HG02642 (cell line): ENCODE data around the gene ZNF490.
"Not testable (repeated sequence)": the region's sequence is repeated elsewhere in the genome, so short reads cannot be mapped to it uniquely, and the experiment has no call there.

Experiments
- ATAC-seq: cut with Tn5 transposase; IDR thresholded peaks from one replicate; pipeline ENCODE4 v1.9.1; 2021; ENCODE audit warnings: mild to moderate bottlenecking; ENCODE audit not compliant: unreplicated experiment, poor library complexity

ZNF490 gene

DNA sequence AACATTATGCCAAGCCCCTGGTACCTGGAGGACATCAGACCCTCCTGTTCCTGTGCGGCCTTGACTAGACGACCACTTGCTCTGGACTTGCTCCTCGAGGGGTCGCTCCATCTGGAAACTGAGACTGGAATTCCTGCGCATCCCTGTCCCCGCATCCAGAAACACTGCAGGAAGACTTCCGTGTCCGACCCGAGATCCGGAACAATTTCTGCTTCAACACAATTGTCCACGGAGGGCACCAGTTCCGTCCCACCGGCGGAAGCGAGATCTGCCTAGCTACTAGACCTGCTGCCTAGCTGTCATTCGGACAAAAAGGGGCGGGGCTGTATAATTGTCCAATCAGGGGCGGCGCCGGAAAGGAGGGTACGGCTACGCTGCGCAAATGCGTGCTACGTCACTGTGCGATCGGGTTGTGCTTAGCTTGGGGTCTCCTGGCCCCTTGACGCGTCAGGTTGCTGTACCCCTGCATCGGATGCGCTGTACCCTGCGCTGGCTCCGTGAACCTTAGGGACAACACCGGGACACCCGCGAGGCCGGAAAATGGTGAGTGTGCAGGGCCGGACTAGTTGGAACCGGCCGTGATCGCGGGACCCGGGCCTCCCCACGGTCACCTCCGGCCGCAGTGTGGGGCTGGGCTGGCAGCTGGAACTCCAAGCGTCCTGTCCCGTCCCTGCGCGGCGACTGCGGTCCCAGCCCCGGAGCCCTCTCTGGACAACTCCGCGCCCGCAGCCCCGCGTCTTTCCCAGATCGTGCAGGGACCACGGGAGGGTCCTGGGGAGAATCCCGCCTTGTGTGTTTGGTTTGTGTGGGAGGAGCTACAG, at the start of gene ZNF490, which contains the start of gene ZNF791:
ZNF490 (minus strand) TSS at position 274 of the 821 bp plus-strand sequence; CDS start at position 141, 133 bp downstream.
ZNF791 (plus strand) TSS at position 381 of the 821 bp plus-strand sequence; CDS start at position 541, 160 bp downstream.
- peak; percentile 83 for ATAC-seq

DNA sequence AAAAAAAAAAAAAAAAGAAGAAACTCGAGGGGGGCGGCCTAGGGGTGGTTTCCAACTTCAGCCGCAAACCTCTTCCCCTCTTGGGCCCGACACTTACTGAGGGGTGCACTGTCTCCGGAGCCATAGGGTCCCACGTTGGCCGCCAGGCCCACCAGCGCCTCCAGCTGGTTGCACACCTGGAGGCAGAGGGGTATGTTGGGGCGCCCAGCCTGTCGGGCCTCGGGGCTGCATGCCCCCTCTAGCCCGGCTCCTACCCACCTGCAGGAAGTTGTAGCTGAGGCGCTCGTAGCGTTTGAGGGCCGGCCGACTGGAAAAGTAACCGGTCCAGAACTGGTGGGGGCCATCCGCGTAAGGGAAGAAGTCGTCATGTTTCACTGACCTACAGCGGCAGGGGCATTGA, 47.4 kb upstream of the ZNF490 start:
- no peak for ATAC-seq

DNA sequence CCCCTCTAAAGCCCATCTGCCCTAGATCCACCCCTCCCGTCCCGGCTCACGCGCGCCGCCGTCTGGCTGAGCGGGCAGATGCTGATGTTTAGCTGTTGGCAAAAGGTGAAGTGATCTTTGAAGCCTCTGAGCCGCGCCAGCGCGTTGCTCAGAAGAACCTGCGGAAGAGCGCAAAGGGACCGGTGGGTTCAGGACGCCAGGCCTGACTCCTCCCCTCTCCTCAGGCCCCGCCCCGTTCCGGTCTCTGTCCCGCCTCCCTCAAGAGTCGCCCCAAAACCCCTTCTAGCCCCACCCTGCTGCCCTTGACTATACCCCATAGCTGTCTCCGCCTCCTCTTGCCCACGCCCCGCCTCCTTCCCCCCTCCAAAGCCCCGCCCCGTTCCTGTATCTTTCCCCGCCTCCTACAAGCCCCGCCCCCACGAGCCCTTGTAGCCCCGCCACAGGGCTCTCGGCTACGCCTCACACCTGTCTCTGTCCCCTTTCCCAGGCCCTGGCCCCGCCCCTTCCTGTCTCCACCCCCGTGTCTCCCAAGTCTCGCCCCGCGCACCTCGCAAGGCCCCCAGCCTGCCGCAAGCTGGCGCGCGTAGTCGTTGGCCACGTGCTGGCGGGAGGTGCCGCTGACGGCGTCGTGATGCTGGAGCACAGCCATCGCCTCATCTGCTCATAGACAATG, 46.4 kb upstream of the ZNF490 start:
- ATAC-seq = no peak

DNA sequence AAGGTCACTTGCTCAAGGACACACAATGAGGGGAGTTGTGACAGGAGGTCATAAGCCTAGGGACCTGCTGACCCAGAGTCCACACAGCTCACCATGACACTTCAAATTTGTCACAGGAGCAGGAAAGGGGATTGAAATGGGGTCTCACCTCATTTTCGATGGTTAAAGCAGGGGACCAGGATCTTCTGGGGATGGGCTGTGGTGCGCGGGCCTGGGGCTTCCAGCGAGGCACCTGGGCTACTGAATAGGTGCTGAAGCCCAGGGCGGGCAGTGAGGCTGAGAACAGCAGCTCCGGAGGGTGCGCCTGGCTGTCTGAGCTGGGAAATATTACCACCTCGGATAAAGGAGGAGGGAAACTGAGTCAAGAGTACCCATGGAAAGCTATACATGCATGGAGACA, 44.9 kb upstream of the ZNF490 start:
- ATAC-seq = no peak

DNA sequence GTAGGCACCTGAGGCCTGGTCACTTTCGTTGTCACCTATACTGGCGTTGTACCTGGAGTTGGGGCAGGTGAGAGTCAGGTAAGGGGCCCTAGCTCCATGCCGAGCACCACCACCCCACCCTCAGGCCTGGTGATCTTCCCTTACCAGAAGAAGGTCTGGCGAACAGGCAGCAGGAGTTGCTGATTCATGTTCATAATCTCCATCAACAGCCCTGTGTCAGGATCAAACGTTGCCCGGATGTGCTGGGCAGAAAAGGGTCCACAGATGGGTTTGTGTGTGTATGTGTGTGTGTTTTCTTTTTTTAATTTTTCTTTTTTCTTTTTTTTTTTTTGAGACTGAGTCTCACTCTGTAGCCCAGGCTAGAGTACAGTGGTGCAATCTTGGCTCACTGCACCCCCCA, 41.6 kb upstream of the ZNF490 start:
- no peak for ATAC-seq

DNA sequence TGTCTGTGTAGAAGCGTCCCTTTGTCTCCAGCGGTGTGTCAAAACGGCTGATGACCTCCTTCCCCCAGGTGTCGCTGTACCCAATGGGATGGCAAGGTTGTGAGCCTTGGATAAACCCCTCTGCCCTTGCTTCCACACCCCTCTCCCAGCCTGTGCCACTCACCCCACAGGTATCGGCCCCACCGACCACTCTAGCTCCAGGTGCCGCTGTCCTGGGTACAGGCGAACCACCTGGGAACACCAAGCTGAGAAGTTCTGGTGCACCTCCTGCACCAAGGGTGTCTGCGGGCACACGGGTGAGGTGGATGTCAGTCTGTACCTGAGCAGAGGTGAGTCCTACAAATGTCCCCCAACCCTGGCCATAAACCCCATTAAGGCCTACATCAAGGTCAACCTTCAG, 39.3 kb upstream of the ZNF490 start:
- no peak for ATAC-seq

DNA sequence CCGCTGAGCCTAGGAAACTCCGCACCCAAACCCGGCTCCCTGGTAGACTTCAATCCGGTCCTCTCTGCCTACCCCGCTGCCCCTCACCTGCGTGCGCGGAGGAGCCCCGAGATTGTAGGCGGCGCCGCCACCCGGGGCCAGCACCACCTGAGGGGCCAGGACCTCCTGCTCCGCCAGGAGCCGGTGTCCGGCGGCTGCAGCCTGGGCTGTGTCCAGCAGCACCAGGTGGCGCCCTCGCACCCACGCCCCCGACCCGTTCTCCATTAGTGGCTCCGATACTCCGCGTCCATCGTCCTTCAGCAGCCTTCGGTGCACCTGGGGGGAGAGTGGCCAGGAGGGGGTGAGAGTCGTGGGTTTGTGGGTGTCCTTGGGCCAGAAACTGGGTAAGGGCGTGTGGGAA, 37.5 kb upstream of the ZNF490 start:
- ATAC-seq = no peak

DNA sequence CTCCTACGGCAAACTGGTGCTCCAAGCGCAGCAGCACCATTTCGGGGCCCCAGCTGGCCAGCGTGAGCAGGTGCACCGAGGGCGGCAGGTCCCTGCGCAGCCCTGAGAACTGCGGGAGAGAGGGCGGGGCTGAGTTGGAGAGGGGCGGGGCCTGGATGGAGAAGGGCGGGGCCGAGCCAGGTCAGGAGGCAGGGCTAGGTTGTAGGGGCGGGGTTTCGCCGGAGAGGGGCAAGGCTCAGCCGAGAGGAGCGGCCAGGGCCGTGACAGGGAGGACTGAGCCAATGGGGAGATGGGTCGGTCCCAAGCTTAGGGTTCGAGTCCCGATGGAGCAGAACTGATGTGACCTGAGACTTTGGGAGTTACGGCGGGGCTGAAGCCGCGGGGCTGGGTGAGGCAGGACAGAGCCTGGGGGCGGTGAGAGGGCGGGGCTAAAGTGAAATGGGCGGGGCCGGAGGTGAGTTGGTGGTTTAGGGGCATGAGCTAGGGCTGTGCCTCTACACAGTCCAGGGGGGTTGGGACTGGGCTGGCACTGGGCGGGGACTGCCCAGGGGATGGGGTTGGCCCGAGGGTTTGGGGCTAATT, 37.0 kb upstream of the ZNF490 start:
- no peak for ATAC-seq

DNA sequence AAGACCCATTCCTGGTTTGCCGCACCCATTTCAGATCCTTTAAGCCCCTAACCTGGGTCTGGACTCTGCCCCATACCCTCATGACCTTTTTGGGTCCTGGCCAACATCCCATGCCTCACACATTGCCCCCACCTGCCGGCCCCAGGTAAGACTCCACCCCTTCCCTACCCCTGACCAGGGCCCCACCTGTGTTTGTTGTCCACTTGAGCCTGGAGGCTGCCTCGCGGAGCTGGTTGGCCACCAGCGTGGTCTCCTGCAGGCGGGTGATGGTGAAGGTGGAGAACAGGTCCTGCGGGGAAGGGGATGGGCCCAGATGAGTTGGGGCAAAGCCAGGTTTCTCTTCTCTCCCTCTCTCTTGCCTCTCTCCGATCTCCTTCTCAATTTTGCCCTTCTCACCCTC, 36.4 kb upstream of the ZNF490 start:
- ATAC-seq = no peak

DNA sequence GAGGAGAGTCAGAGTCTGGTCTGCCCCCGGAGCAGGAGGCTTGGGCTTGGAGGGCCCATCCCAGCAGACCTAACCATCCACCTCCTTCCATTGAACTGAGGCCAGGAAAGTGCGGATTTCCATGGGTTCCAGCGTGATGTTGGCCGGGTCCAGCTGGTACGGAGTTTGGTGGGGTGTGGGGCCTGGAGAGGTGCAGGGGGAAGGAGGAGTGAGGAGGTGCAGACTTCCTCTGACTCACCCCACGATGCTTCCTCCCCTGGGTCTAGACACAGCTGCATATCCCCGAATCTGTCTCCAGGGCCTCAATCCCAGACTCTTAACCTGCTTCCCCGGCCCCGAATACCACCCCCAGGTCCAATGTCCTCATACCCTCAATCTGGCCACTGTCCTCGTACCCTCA, 35.9 kb upstream of the ZNF490 start:
- ATAC-seq = no peak

DNA sequence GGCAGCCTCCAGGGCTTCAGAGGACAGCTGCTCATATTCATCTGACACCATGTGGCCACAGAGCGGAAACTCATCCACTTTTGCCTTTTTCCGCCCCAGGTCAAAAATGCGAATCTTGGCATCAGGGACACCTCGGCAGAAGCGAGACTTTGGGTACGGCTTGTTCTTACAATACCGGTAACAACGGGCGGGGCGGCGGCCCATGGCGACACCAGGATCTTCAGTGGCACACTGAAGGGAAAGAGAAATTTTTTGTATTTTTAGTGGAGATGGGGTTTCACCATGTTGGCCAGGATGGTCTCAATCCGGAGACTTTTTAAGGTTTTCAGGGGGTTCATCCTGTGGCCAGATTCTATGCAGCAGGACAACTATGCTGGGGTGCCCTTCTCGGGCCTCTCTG, 33.1 kb upstream of the ZNF490 start:
- ATAC-seq = not testable (repeated sequence)

DNA sequence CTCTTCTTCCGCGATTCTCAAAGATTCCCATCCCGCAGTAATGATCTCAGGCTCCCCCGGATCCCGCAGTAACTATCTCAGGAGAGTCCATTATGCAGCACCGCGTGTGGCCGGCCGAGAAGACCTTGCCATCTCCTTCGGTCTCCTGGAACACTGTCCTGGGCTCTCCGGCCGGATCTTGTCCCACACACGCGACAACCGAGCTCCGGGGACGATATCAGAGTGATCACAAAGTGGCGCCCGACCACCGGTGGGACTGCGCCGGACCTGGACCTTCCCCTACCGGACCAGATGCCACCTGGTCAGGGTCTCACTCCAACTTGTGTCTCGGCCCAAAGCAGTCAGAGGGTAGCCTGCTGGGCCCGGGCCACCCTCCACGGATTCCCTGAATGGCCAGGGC, 31.9 kb upstream of the ZNF490 start:
- ATAC-seq = no peak

DNA sequence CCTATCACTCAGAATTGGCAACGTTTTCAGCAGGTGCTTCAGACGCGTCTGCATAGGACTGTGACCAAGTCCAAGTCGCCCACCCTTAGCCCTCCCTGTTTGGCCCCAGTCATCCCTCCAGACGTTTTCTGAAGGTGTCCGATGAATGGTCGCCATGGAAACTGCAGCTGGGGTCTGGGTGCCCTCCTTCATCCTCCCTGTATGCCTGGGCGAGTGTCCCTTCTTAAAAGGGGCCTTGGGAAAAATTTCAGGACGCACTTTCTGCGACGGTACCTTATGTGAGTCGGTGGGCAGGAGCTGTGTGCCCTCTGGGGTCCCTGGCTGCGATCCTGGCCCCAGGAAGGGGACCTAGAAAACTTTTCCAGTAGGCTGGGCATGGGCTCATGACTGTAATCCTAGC, 30.8 kb upstream of the ZNF490 start:
- no peak for ATAC-seq

DNA sequence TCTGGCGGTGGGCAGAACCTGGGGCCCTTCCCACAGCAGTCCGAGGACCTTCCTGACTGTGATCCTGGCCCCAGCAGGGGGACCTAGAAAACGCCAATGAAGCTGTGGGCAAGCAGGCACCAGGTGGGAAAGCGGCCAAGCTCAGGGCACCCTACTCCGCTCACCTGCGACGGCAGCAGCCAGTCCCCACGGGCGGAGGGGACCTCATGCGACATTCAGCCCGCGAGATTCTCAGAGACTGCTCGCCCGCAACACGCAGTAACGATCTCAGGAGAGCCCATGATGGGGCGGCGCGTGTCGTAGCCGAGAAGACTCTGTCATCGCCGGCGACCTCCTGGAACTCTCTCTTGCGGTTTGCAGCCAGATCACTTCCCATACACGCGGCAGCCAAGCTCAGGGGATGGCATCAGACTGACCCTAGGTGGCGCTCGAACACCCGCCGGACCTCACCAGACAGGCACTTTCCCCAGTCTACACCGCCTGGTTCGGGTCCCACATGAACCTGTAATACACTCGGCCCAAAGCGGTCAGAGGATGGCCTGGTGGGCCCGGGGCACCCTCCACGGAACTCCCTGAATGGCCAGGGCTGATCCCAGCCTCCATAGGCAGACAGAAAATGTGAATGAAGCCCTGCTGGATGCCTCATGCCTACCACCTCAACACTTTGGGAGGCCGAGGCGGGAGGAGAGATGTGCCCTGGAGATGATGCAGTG, 29.4 kb upstream of the ZNF490 start:
- ATAC-seq = peak; percentile 78

DNA sequence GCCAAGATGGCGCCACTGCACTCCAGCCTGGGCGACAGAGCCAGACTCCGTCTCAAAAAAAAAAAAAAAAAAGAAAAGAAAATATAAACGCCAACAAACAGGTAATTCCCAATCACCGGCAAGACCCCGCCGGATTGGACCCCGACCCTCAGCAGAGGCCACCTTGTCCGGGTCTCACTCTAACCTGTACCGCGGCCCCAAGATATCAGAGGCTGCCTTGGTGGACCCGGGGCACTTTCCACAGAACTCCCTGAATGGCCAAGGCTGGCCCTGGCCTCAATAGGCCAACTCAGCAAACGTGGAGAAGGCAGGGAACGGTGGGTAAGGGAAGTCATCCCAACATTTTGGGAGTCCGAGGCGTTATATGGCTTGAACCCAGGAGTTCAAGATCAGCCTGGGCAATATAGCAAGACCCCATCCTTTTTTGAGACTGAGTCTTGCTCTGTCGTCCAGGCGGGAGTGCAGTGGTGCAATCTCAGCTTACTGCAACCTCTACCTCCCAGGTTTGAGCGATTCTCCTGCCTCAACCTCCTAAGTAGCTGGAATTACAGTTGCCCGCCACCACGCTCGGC, 28.1 kb upstream of the ZNF490 start:
- ATAC-seq = no peak

DNA sequence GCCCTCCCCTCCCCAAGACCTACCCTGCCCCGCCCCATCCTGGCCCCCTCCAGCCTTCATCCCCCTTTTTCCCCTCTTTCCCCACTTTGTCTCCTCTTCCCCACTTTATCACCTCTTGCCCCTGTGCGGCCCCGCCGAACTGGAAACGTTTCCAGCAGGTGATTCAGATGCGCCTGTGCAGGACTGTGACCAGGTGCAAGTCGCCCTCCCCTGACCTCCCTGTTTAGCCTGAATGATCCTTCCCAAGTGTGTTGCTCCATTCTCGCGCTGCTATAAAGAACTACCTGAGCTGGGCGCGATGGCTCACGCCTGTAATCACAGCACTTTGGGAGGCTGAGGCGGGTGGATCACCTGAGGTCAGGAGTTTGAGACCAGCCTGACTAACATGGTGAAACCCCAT, 26.0 kb upstream of the ZNF490 start:
- no peak for ATAC-seq

DNA sequence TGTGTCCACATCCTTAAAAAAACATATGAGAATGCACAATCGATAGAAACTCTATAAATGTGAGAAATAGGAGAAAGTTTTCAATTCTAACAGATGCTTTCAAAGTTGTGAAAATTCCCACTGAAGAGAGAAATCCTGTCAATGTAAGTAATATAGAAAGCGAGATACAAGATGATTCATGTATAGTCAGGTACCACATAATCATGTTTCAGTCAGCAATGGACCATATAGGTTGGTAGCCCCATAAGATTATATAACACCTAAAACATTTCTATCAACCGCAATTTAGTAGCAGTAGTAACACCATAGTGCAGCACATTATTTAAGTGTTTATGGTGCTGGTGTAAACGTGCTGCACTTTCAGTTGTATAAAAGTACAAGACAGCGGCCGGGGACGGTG, 18.6 kb upstream of the ZNF490 start:
- ATAC-seq = no peak

DNA sequence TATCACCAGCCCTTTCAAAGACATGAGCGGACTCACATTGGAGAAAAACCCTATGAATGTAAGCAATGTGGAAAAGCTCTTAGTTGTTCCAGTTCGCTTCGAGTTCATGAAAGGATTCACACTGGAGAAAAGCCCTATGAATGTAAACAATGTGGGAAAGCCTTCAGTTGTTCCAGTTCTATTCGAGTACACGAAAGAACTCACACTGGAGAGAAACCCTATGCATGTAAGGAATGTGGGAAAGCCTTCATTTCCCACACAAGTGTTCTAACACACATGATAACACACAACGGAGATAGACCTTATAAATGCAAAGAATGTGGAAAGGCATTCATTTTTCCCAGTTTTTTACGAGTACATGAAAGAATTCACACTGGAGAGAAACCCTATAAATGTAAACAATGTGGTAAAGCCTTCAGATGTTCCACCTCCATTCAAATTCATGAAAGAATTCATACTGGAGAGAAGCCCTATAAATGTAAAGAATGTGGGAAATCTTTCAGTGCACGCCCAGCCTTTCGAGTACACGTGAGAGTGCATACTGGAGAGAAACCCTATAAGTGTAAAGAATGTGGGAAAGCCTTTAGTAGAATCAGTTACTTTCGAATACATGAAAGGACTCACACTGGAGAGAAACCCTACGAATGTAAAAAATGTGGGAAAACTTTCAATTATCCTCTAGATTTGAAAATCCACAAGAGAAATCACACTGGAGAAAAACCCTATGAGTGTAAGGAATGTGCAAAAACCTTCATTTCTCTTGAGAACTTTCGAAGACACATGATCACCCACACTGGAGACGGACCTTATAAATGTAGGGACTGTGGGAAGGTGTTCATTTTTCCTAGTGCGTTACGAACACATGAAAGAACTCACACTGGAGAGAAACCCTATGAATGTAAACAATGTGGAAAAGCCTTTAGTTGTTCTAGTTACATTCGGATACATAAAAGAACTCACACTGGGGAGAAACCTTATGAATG, 17.7 kb upstream of the ZNF490 start:
- no peak for ATAC-seq

DNA sequence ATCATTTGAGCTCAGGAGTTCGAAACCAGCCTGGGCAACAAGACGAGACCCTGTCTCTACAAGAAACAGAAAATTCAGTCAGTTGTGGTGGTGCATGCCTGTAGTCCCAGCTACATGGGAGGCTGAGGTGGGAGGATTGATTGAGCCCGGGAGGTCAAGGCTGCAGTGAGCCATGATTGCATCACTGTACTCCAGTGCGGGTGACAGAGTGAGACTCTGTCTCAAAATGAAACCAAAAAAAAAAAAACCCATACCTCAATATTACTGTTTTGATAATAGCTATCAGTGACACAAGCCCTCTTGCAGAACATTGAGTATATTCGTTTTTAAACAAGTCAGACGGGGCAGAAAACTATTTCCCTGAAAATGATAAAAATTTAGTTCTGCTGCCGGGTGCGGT, 16.3 kb upstream of the ZNF490 start:
- no peak for ATAC-seq
